Astrocyte (in vitro differentiated cells and primary cell): ENCODE data around the gene TMEM175.

Experiments used
- EZH2 ChIP-seq: IDR thresholded peaks from 2 replicates; pipeline ENCODE4 v1.6.1; 2012; ENCODE audit warnings: mild to moderate bottlenecking, low read length, inconsistent platforms; ENCODE audit not compliant: insufficient read depth
- TF ChIP-seq, protein P1 (sequence below): IDR thresholded peaks from 2 replicates; pipeline ENCODE4 v1.5.1; 2011; ENCODE audit warnings: low read depth, mild to moderate bottlenecking, inconsistent platforms, low read length, moderate library complexity; ENCODE audit not compliant: insufficient read depth

- TF ChIP-seq, protein P1, sequence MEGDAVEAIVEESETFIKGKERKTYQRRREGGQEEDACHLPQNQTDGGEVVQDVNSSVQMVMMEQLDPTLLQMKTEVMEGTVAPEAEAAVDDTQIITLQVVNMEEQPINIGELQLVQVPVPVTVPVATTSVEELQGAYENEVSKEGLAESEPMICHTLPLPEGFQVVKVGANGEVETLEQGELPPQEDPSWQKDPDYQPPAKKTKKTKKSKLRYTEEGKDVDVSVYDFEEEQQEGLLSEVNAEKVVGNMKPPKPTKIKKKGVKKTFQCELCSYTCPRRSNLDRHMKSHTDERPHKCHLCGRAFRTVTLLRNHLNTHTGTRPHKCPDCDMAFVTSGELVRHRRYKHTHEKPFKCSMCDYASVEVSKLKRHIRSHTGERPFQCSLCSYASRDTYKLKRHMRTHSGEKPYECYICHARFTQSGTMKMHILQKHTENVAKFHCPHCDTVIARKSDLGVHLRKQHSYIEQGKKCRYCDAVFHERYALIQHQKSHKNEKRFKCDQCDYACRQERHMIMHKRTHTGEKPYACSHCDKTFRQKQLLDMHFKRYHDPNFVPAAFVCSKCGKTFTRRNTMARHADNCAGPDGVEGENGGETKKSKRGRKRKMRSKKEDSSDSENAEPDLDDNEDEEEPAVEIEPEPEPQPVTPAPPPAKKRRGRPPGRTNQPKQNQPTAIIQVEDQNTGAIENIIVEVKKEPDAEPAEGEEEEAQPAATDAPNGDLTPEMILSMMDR, result no peak
- no peak for TF ChIP-seq EZH2
These were observed 22.2 kb downstream of the TMEM175 start for GRCh38 chr4:954211-955020.
